ENCODE data around the gene C7.

C7 gene

GRCh38 chr5:40928886-40929448, 19.7 kb downstream of the C7 start:
- DNase-seq = no peak

- no peak for DNase-seq
These were observed 23.5 kb downstream of the C7 start for GRCh38 chr5:40932766-40933165.

- DNase-seq = no peak
These were observed 27.8 kb downstream of the C7 start for GRCh38 chr5:40937075-40937474.

- no peak for DNase-seq
These were observed 30.5 kb downstream of the C7 start for GRCh38 chr5:40939753-40940152.

GRCh38 chr5:40945111-40945510, 35.8 kb downstream of the C7 start:
- DNase-seq = no peak

GRCh38 chr5:40955313-40955712, 46.0 kb downstream of the C7 start:
- no peak for DNase-seq

- DNase-seq = no peak
These were observed 47.8 kb downstream of the C7 start for GRCh38 chr5:40957048-40957447.

- no peak for DNase-seq
These were observed 49.5 kb downstream of the C7 start for GRCh38 chr5:40958811-40959210.

- DNase-seq = no peak
These were observed 50.7 kb downstream of the C7 start for GRCh38 chr5:40960037-40960436.

GRCh38 chr5:40962207-40962955, 53.1 kb downstream of the C7 start:
- DNase-seq = no peak

GRCh38 chr5:40972434-40972833, 63.1 kb downstream of the C7 start:
- DNase-seq = no peak

GRCh38 chr5:40973364-40974004, 64.2 kb downstream of the C7 start:
- DNase-seq = no peak

- no peak for DNase-seq
These were observed 66.7 kb downstream of the C7 start for GRCh38 chr5:40976041-40976440.

GRCh38 chr5:40976836-40977235, 67.5 kb downstream of the C7 start:
- DNase-seq = no peak

- DNase-seq = no peak
These were observed 72.1 kb downstream of the C7 start for GRCh38 chr5:40981420-40981819.

GRCh38 chr5:40983781-40984180, 74.5 kb downstream of the C7 start:
- DNase-seq = no peak

GRCh38 chr5:40984884-40985283, 75.6 kb downstream of the C7 start:
- DNase-seq = no peak

GRCh38 chr5:40985501-40985900, 76.2 kb downstream of the C7 start:
- no peak for DNase-seq

GRCh38 chr5:40986666-40987065, 77.4 kb downstream of the C7 start:
- no peak for DNase-seq

- DNase-seq = no peak
These were observed 78.1 kb downstream of the C7 start for GRCh38 chr5:40987349-40987748.

- DNase-seq = no peak
These were observed 79.6 kb downstream of the C7 start for GRCh38 chr5:40988746-40989510.

- DNase-seq = no peak
These were observed 82.1 kb downstream of the C7 start for GRCh38 chr5:40991168-40991980.

Data from T-helper 2 cell (primary cell).